Measurements from ENCODE around the gene SDK1. TPM values are rescaled to one million over a fixed set of nuclear protein-coding genes. Genes with fewer than 3 reads are reported as not detected.

The SDK1 gene
- total RNA-seq, 4 donors from 2014 or later: 2.5 to 12.9 (median 6.1) TPM

GRCh38 chr7:3292694-3293093 is 8.4 kb upstream of the SDK1 start:
- Histone ChIP-seq H3K27ac (no peak overlapping the region), H3K9me3 (no peaks in the 10 kb centered on the region), H3K36me3 (no peaks in the 10 kb centered on the region), H3K27me3 (peaks cover 12% of the 10 kb centered on the region), H3K4me3 (no peak overlapping the region), H3K4me1 (no peaks in the 10 kb centered on the region)
- WGBS: 60% methylated on average over 7 of the region's 7 CpGs
- no peak for TF ChIP-seq POLR2A (IDR thresholded peaks at IDR 0.05)
- TF ChIP-seq CTCF (IDR thresholded peaks at IDR 0.05): no peak
- no peak for TF ChIP-seq EP300 (IDR thresholded peaks at IDR 0.05)
- no peak for TF ChIP-seq POLR2AphosphoS5 (IDR thresholded peaks at IDR 0.05)
- no peak for DNase-seq (ENCODE audit: low spot score in 2 of 2)

GRCh38 chr7:3294432-3295100 is 6.5 kb upstream of the SDK1 start:
- 50% methylated on average over 10 of the region's 10 CpGs for WGBS
- Histone ChIP-seq H3K4me1 (peaks cover under 1% of the 10 kb centered on the region), H3K4me3 (no peak overlapping the region), H3K27ac (no peak overlapping the region), H3K36me3 (no peaks in the 10 kb centered on the region), H3K9me3 (no peaks in the 10 kb centered on the region), H3K27me3 (peaks cover 13% of the 10 kb centered on the region)
- no peak for DNase-seq (ENCODE audit: low spot score in 2 of 2)
- TF ChIP-seq POLR2AphosphoS5 (IDR thresholded peaks at IDR 0.05) (no peak), CTCF (IDR thresholded peaks at IDR 0.05) (no peak)

GRCh38 chr7:3297105-3297819 is 3.8 kb upstream of the SDK1 start:
- no peak overlapping the region for H3K4me3 ChIP-seq
- peaks cover 20% of the 10 kb centered on the region for H3K27me3 ChIP-seq
- no peaks in the 10 kb centered on the region for H3K9me3 ChIP-seq
- WGBS: 68% methylated on average over 8 of the region's 8 CpGs
- no peak for TF ChIP-seq EP300 (IDR thresholded peaks at IDR 0.05)
- TF ChIP-seq POLR2A (IDR thresholded peaks at IDR 0.05): no peak
- TF ChIP-seq POLR2AphosphoS5 (IDR thresholded peaks at IDR 0.05): no peak
- no peak for TF ChIP-seq CTCF (IDR thresholded peaks at IDR 0.05)
- peaks cover 19% of the 10 kb centered on the region for H3K4me1 ChIP-seq
- H3K36me3 ChIP-seq: no peaks in the 10 kb centered on the region
- H3K27ac ChIP-seq: no peak overlapping the region
- DNase-seq (ENCODE audit: low spot score in 2 of 2): no peak

- Histone ChIP-seq H3K27me3 (peaks cover 8% of the 10 kb centered on the region), H3K9me3 (no peaks in the 10 kb centered on the region), H3K4me1 (peaks cover 21% of the 10 kb centered on the region), H3K27ac (peak overlapping the region; percentile 23), H3K36me3 (no peaks in the 10 kb centered on the region), H3K4me3 (peak overlapping the region; percentile 66)
- WGBS: 7% methylated on average over 18 of the region's 20 CpGs
- DNase-seq (ENCODE audit: low spot score in 2 of 2): peak in 1 of 2 donors; percentile 77
- no peak for TF ChIP-seq EP300 (IDR thresholded peaks at IDR 0.05)
- no peak for TF ChIP-seq CTCF (IDR thresholded peaks at IDR 0.05)
- no peak for TF ChIP-seq POLR2AphosphoS5 (IDR thresholded peaks at IDR 0.05)
- no peak for TF ChIP-seq POLR2A (IDR thresholded peaks at IDR 0.05)
These were observed 816 bp upstream of the SDK1 start for GRCh38 chr7:3300221-3300650.

- peak overlapping the region; percentile 45 for H3K27ac ChIP-seq
- peaks cover 21% of the 10 kb centered on the region for H3K4me1 ChIP-seq
- H3K36me3 ChIP-seq: no peaks in the 10 kb centered on the region
- TF ChIP-seq POLR2AphosphoS5 (IDR thresholded peaks at IDR 0.05) (no peak), POLR2A (IDR thresholded peaks at IDR 0.05) (no peak), CTCF (IDR thresholded peaks at IDR 0.05) (no peak)
- no peak for DNase-seq (ENCODE audit: low spot score in 2 of 2)
- WGBS: no CpG with 5 or more reads among the region's 56 CpGs
- peak overlapping the region; percentile 66 for H3K4me3 ChIP-seq
- no peaks in the 10 kb centered on the region for H3K9me3 ChIP-seq
- peaks cover 8% of the 10 kb centered on the region for H3K27me3 ChIP-seq
These were observed 338 bp downstream of the SDK1 start for GRCh38 chr7:3301449-3301731.
